A673 (cell line): ENCODE data around the gene TJP2.

Experiments
- EZH2 ChIP-seq: fragments of 200-600 bp; sonication (generic); IDR thresholded peaks from 2 replicates; pipeline ENCODE4 v1.6.1; 2017; ENCODE audit warnings: borderline replicate concordance, low read depth, mild to moderate bottlenecking, mixed read lengths, antibody characterized with exemption, low read length; ENCODE audit not compliant: poor library complexity, severe bottlenecking
- TF ChIP-seq, protein P1 (sequence below): fragments of 300-800, 200-600 bp; sonication (generic); conservative IDR thresholded peaks from 2 replicates; pipeline ENCODE4 v1.5.1; 2017; ENCODE audit warnings: low read depth, mild to moderate bottlenecking, antibody characterized with exemption, low read length, moderate library complexity, mixed read lengths

GRCh38 chr9:69237702-69238295, 63.7 kb downstream of the TJP2 start:
- TF ChIP-seq, protein P1, sequence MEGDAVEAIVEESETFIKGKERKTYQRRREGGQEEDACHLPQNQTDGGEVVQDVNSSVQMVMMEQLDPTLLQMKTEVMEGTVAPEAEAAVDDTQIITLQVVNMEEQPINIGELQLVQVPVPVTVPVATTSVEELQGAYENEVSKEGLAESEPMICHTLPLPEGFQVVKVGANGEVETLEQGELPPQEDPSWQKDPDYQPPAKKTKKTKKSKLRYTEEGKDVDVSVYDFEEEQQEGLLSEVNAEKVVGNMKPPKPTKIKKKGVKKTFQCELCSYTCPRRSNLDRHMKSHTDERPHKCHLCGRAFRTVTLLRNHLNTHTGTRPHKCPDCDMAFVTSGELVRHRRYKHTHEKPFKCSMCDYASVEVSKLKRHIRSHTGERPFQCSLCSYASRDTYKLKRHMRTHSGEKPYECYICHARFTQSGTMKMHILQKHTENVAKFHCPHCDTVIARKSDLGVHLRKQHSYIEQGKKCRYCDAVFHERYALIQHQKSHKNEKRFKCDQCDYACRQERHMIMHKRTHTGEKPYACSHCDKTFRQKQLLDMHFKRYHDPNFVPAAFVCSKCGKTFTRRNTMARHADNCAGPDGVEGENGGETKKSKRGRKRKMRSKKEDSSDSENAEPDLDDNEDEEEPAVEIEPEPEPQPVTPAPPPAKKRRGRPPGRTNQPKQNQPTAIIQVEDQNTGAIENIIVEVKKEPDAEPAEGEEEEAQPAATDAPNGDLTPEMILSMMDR, result no peak
- TF ChIP-seq EZH2, result no peak
